Measurements from ENCODE around the gene C1orf198.

DNA sequence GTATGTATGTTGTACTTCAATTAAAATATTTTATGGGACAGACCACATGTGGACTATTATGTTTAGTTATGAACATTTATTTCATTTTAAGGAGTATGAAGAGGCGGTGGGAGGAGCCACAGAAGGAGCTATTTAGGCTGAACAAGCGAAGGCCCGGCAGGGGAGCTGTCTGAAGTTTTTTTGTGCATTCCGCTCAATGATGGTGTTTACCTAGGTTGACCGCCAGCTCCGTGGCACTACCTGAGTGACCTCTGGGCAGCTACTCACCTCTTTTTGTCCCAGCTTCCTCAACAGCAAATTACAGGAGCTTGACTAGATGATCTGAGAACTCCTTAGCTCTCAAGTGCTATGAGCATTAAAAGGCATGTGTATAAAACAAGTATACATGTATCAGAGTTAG lies 32.7 kb upstream of the C1orf198 start:
- TF ChIP-seq, protein P1, sequence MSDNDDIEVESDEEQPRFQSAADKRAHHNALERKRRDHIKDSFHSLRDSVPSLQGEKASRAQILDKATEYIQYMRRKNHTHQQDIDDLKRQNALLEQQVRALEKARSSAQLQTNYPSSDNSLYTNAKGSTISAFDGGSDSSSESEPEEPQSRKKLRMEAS (IDR thresholded peaks at IDR 0.05): no peak
- TF ChIP-seq SRF (IDR thresholded peaks at IDR 0.05; ENCODE audit: low read depth, low read length) (no peak), POLR2AphosphoS5 (IDR thresholded peaks at IDR 0.05; ENCODE audit: low read depth, low read length) (no peak)
